Measurements from ENCODE around the gene PMP22. TPM values are rescaled to one million over a fixed set of nuclear protein-coding genes. Genes with fewer than 3 reads are reported as not detected.
"Not testable (repeated sequence)": the region's sequence is repeated elsewhere in the genome, so short reads cannot be mapped to it uniquely, and the experiment has no call there.

Gene PMP22
- total RNA-seq, 4 donors from 2014 or later: 224 to 387 (median 297) TPM

- no peak for TF ChIP-seq CTCF (IDR thresholded peaks at IDR 0.05)
- DNase-seq (ENCODE audit: low spot score): no peak
- ATAC-seq (ENCODE audit: low FRiP score): no peak
Observed at GRCh38 chr17:15230866-15231265, 34.3 kb downstream of the PMP22 start.

- DNase-seq (ENCODE audit: low spot score); ATAC-seq (ENCODE audit: low FRiP score): not testable (repeated sequence)
Observed at GRCh38 chr17:15221827-15222226, 43.3 kb downstream of the PMP22 start.

GRCh38 chr17:15220785-15221184 lies 44.3 kb downstream of the PMP22 start:
- DNase-seq (ENCODE audit: low spot score): no peak
- ATAC-seq (ENCODE audit: low FRiP score): no peak
- no peak for TF ChIP-seq CTCF (IDR thresholded peaks at IDR 0.05)

GRCh38 chr17:15216481-15216880 lies 48.6 kb downstream of the PMP22 start:
- no peak for TF ChIP-seq CTCF (IDR thresholded peaks at IDR 0.05)
- ATAC-seq (ENCODE audit: low FRiP score): no peak
- DNase-seq (ENCODE audit: low spot score): no peak

GRCh38 chr17:15213381-15214087 lies 51.6 kb downstream of the PMP22 start:
- TF ChIP-seq CTCF (IDR thresholded peaks at IDR 0.05): no peak
- ATAC-seq (ENCODE audit: low FRiP score): no peak
- DNase-seq (ENCODE audit: low spot score): no peak

- ATAC-seq (ENCODE audit: low FRiP score) (no peak), DNase-seq (ENCODE audit: low spot score) (no peak)
- no peak for TF ChIP-seq CTCF (IDR thresholded peaks at IDR 0.05)
Observed at GRCh38 chr17:15210247-15210646, 54.9 kb downstream of the PMP22 start.

- DNase-seq (ENCODE audit: low spot score); ATAC-seq (ENCODE audit: low FRiP score): not testable (repeated sequence)
Observed at GRCh38 chr17:15203062-15203461, 62.1 kb downstream of the PMP22 start.

- not testable (repeated sequence) for ATAC-seq (ENCODE audit: low FRiP score)
Observed at GRCh38 chr17:15200574-15200973, 64.6 kb downstream of the PMP22 start.

GRCh38 chr17:15197229-15197628 lies 67.9 kb downstream of the PMP22 start:
- ATAC-seq (ENCODE audit: low FRiP score) (no peak), DNase-seq (ENCODE audit: low spot score) (no peak)
- TF ChIP-seq CTCF (IDR thresholded peaks at IDR 0.05): no peak

More at GRCh38 chr17:15200574-15200973, 64.6 kb downstream of the PMP22 start:
- DNase-seq (ENCODE audit: low spot score): not testable (repeated sequence)

Data from omental fat pad (tissue), 4 donors.